Liver (tissue), 3 donors: ENCODE measurements around the gene CSRP1.

Source experiments
- GABPA ChIP-seq, 2 donors: IDR thresholded peaks in 1 of 2; conservative IDR thresholded peaks in 1 of 2; 2 replicates each; pipeline ENCODE4 v1.6.1; 2016; ENCODE audit warnings: antibody characterized with exemption in 2 of 2, mild to moderate bottlenecking in 1 of 2, moderate library complexity in 1 of 2
- HNF4A ChIP-seq, 2 donors: conservative IDR thresholded peaks; 2 replicates each; pipeline ENCODE4 v1.6.1; 2016; ENCODE audit warnings: antibody characterized with exemption in 2 of 2, mild to moderate bottlenecking in 2 of 2
- HNF4G ChIP-seq: IDR thresholded peaks from 2 replicates; pipeline ENCODE4 v1.6.1; 2016; ENCODE audit warnings: antibody characterized with exemption
- SP1 ChIP-seq: IDR thresholded peaks from 2 replicates; pipeline ENCODE4 v1.6.1; 2018; ENCODE audit warnings: antibody characterized with exemption, mild to moderate bottlenecking
- TAF1 ChIP-seq: conservative IDR thresholded peaks from 2 replicates; pipeline ENCODE4 v1.6.1; 2016; ENCODE audit warnings: antibody characterized with exemption, mild to moderate bottlenecking
- YY1 ChIP-seq: IDR thresholded peaks from 2 replicates; pipeline ENCODE4 v1.6.1; 2016; ENCODE audit warnings: antibody characterized with exemption, mild to moderate bottlenecking
- TF ChIP-seq, protein P1 (sequence below): fragments of 150-350 bp; IDR thresholded peaks from 2 replicates; pipeline ENCODE4 v1.5.1; 2017; ENCODE audit warnings: improper control_type of control experiment, low read depth, low read length; ENCODE audit not compliant: missing input control
- TF ChIP-seq, protein P2 (sequence below): IDR thresholded peaks from 2 replicates; pipeline ENCODE4 v1.6.1; 2016; ENCODE audit warnings: antibody characterized with exemption
- TF ChIP-seq, protein P3 (sequence below): IDR thresholded peaks from 2 replicates; pipeline ENCODE4 v1.6.1; 2016; ENCODE audit warnings: antibody characterized with exemption
- donor health status: healthy.
- donor health status: healthy.

DNA sequence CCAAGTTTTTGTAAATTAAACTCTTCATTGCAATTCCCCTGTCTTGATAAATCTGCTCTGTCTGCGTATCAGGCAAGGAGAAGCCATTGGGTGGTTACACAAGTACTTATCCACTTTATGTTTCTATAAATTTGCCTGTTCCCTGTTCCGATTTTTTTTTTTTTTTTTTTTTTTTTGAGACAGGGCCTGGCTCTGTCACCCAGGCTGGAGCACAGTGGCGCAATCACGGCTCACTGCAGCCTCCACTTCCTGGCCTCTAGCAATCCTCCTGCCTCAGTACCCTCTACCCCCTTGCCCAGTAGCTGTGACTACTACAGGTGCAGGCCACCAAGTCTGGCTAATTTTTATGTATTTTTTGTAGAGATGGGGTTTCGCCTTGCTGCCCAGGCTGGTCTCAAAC lies 11.1 kb upstream of the CSRP1 start:
- TF ChIP-seq, protein P1, sequence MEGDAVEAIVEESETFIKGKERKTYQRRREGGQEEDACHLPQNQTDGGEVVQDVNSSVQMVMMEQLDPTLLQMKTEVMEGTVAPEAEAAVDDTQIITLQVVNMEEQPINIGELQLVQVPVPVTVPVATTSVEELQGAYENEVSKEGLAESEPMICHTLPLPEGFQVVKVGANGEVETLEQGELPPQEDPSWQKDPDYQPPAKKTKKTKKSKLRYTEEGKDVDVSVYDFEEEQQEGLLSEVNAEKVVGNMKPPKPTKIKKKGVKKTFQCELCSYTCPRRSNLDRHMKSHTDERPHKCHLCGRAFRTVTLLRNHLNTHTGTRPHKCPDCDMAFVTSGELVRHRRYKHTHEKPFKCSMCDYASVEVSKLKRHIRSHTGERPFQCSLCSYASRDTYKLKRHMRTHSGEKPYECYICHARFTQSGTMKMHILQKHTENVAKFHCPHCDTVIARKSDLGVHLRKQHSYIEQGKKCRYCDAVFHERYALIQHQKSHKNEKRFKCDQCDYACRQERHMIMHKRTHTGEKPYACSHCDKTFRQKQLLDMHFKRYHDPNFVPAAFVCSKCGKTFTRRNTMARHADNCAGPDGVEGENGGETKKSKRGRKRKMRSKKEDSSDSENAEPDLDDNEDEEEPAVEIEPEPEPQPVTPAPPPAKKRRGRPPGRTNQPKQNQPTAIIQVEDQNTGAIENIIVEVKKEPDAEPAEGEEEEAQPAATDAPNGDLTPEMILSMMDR, result no peak
- TF ChIP-seq HNF4G, result no peak
- no peak for TF ChIP-seq TAF1
- no peak for TF ChIP-seq HNF4A (conservative IDR thresholded peaks at IDR 0.05)
- TF ChIP-seq, protein P2, sequence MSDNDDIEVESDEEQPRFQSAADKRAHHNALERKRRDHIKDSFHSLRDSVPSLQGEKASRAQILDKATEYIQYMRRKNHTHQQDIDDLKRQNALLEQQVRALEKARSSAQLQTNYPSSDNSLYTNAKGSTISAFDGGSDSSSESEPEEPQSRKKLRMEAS, result no peak
- TF ChIP-seq SP1, result no peak
- TF ChIP-seq GABPA (IDR thresholded peaks at IDR 0.05 in 1 of 2, conservative IDR thresholded peaks at IDR 0.05 in 1 of 2), result no peak
- TF ChIP-seq, protein P3, sequence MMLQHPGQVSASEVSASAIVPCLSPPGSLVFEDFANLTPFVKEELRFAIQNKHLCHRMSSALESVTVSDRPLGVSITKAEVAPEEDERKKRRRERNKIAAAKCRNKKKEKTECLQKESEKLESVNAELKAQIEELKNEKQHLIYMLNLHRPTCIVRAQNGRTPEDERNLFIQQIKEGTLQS, result no peak
- TF ChIP-seq YY1, result no peak
